ENCODE results near the gene ADCY6.

The ADCY6 gene

DNA sequence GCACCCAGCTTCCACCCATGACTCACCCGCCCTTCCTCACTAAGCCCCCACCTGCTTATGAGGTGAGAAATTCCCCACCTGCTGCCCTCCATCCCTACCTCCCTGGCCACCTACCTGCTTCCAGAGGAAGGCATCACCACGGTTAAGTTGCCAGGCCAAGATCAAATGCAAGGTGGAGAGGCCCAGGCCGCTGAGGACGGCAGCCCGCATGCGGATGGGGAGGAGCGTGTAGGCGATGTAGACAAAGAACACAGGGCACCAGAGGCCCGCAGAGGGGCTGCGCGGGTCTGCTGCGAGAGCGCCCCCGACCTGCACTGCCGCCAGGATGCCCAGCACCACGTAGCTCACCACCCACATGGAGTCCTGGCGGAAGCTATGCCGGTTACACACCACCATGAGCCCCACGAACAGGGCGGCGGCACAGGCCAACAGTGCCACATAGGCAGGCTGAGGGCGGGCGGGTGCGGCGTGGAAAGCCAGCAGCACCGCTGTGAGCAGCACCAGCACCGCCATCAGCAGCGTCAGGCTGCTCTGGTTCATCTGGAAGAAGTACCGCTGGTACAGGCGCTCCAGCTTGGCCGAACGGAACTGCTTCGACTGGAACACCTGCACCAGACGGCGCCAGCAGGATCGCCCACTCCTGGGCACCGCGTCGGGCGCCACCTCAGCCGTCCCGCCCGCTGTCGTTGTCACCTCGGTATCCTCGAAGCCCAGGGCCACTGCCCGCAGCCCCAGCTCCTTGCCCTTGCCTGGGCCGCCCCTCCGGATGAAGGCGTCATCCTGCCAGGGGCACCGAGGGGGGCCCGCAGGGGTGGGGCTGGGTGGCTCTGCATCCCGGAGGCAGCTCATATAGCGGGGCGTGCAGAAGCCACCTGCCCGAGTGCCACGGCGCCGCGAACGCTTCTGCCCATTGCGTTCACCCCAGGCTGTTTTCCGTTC is 6.2 kb downstream of the ADCY6 start:
- DNase-seq, result no peak

DNA sequence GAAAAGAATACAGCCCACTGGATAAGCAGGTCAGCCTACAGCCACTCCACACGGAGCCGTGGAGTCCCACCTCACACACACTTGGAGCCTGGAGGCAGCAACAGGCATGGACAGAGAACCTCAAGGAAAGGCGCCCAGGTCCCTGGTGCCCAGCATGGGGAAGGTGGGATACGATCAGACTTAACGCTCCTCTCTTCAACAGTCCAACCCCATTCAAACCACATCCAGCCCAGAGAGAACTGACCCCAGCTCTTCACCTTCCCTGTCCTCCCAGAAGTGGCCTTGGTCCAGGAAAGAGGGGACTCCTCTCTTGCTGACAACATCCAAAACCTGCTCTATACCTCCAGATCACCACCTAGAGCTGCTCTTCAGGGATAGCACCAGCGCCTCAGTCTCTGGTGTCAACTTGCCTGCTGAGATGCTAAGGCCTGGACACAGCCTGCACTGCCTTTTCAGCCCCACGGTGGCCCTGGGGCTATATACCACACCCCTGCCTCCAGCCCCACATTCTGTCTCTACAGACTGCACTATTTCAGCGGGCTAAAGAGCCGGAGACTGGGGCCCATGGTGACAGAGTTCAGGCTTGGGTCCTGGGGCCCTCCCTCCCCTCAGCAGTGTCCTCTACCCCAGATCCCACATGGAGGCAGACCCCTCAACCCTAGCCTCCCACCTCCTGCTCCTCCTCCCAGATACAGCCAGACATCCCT is 7.0 kb downstream of the ADCY6 start:
- DNase-seq, result no peak

GRCh38 chr12:48780381-48781025 is 8.4 kb downstream of the ADCY6 start:
- no peak for DNase-seq

GRCh38 chr12:48779869-48780268 is 9.0 kb downstream of the ADCY6 start:
- DNase-seq, result no peak

GRCh38 chr12:48777501-48778400 is 11.1 kb downstream of the ADCY6 start:
- DNase-seq, result no peak

- DNase-seq, result no peak
Measured at GRCh38 chr12:48776956-48777355, 11.9 kb downstream of the ADCY6 start.

GRCh38 chr12:48775991-48776649 is 12.8 kb downstream of the ADCY6 start:
- DNase-seq, result no peak

DNA sequence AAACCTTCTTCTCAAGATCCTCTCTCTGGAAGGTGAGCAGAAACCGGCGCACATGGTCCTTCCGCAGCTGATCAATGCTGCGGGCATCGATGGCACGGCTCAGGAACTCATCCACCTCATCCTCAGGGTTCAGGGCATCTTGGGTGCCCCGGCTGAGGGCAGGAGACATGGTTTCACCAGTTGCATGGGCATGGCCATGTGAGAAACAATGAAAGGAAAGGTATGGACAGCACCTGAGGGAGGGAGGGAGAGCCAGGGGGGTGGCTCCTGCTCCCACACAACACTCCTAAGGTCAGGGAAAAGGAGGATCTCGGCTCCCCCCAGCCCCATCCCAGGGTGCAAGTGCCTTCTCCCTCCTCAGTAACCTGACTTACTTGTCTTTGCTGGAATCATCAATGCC is 13.6 kb downstream of the ADCY6 start:
- no peak for DNase-seq

DNA sequence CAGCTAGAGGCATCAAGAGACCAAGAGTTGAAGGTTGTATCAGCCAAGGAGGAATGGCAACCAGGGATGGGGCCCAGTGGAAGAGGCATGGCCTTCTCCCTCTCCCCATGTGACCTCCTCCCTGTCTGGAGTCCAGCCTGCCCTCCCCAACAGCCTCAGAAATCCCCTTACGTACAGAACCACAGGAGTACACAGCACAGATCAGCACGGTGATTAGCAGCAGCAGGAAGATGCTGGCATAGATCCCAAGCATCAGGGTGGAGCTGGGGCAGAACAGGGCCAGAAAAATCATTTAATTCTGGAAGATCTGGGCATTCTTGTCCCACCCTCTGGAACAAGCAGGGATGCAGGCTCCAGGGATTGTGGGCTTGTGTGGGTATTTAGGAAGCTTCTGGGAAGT is 14.4 kb downstream of the ADCY6 start:
- DNase-seq, result no peak

DNA sequence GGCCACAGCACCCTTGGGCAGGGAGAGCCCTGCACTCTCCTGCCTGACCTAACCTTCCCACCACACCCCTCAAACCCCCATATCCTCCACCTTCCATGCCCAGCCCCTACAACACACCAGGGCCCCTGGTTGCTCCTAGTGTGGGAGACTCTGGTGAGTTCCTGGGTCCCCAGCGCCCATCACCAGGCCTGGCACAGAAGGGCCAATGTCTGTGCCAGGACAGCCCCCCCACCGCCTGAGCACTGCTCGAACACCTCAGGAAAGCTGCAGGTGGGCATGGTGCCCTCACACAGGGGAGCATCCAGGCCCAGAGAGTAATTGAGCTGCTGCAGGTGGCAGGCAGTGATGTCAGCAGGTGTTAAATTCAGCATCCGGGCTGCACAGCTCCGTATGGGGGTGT is 15.2 kb downstream of the ADCY6 start:
- no peak for DNase-seq

DNA sequence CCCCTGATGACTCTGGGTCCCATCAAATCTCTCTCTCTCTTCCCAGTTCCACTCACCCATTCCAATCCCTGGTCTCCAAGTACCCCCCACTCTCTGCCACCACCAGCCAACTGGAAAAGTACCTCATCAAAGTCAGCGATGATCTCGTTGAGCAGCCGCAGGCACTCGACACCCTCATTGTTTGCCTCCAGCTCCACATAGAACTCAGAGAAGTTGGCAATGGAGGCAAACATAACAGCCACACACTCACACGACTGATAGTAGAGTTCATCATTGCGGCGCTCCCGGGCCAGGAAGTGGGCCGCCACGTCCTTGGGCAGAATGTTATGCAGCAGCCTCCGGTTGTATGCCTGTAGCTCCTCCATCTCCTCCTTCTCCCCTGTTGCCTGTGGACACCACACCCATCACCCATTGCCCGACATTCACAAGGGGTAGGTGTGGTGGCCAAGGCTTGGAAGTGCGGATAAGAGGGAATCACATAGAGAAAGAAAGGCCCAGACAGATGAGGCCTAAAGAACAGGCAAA is 17.2 kb downstream of the ADCY6 start:
- DNase-seq, result no peak

GRCh38 chr12:48770756-48771155 is 18.1 kb downstream of the ADCY6 start:
- DNase-seq, result no peak

- no peak for DNase-seq
Measured at GRCh38 chr12:48768736-48769135, 20.2 kb downstream of the ADCY6 start.

DNA sequence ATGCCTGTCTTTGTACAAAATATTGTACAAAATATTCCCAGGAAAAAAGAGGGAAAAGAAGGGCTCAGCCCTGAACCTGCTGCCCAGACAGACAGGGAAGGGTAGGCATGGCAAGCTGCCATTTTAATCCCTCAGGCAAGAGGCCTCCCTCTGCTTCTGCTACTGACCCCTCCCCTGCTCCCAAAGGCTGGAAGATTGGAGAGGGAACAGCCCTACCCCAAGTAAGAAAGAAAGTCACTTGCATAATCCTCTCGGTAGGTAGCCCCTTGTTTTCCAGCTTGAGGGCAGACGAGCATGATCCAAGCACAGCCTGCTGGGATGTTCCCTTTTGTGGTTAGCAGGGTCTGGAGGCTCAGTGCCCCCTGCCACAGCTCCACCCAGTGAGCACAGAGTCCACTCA is 20.7 kb downstream of the ADCY6 start:
- no peak for DNase-seq

DNA sequence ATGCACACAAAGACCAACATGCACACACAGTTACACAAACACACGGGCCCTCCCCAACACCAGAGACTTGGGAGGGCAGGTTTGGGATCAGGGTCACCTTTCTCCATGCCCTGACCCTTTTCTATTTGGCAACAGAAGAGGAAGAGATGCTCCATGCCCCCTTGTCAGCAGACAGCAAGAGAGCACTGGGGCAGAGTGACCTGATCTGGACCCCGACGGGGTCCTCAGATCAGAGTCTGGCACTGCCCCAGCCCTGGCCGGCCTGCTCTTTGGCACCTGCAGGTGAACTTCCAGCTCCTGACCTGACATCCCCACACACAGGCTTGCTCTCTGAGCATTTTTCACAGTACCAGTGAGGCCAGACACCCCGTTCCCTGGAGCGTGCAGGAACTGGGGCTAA is 21.4 kb downstream of the ADCY6 start:
- no peak for DNase-seq

DNA sequence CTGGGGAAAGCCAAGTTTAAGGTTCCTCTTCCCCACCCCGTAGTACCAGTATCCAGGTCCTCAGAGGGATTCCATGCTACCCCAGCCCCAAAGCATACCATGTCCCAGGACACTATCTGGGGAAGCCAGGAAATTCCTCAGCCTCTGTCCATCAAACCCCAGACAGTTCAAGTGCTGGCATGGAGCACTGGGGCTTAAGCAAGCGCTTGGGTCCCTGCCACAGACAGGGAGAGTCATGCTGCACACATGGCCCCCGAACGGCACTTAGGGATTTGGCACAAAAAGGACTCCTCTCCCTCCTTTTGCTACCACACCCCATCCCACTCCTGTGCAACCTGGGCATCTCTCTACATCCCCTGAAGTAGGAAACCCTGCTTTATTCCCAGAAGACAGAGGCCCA is 21.8 kb downstream of the ADCY6 start:
- DNase-seq, result no peak

GRCh38 chr12:48765753-48766162 is 23.1 kb downstream of the ADCY6 start:
- no peak for DNase-seq

GRCh38 chr12:48764521-48764920 is 24.4 kb downstream of the ADCY6 start:
- DNase-seq, result no peak

- no peak for DNase-seq
Measured at GRCh38 chr12:48758737-48759136, 30.2 kb downstream of the ADCY6 start.

- no peak for DNase-seq
Measured at GRCh38 chr12:48758186-48758585, 30.7 kb downstream of the ADCY6 start.

DNA sequence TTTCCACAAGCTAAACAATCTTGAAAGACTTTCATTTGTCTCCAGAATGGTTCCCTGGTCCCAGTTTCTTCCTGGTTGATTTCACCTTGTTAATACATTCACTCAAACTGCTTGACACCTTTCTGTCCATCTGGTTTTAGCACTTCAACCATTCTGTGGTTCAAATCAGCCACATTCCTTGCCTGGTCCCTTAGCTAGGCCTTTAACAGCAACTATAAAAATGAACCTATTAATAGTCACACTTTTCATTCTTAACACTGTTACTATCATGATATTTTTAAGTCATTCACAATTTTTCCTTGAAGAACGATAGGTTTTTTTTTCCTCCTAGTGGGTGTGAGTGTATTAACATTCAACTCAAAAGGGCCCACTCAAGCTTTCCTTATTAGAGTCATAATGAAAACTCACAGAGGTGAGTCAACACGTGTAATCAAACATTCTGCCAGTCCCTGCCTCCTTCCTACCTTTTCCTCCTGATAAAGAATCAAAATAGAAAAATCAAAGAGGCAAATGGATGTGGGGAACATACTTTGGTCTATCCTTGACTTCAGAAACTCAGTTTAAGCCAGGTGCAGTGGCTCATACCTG is 38.0 kb downstream of the ADCY6 start:
- DNase-seq, result no peak
